ENCODE results near the gene PCDHGA3. TPM values are rescaled to one million over a fixed set of nuclear protein-coding genes. Genes with fewer than 3 reads are reported as not detected.
"Not testable (repeated sequence)": the region's sequence is repeated elsewhere in the genome, so short reads cannot be mapped to it uniquely, and the experiment has no call there.

Gene PCDHGA3
- polyA plus RNA-seq, 2 of the 4 experiments (the other 2 are of a cell fraction), result not detected

DNA sequence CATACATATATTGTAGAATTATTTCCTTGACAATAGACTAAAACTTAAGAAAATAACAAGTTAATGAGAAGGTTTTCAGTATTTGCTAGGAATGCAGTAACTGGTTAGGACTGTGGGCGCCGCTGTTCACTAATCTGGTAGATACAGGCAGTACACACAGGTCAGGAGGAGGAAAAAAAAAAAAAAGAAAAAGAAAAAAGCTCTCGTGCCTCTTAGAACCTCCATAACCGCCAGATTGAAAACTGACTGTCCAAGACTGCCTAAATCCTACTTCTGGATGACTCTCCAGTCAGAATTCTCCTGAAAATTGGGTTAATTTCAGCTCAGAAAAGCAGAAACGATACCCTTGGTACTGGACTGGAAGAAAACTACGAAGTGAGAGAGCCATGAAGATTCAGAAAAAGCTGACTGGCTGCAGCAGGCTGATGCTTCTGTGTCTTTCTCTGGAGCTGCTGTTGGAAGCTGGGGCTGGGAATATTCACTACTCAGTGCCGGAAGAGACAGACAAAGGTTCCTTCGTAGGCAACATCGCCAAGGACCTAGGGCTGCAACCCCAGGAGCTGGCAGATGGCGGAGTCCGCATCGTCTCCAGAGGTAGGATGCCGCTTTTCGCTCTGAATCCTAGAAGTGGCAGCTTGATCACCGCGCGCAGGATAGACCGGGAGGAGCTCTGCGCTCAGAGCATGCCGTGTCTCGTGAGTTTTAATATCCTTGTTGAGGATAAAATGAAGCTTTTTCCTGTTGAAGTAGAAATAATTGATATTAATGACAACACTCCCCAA, 13.1 kb upstream of the PCDHGA3 start, which contains the start of gene PCDHGA1:
TSS of gene PCDHGA1 (plus strand) at position 216 of the 782 bp plus-strand sequence.
- H3K4me3 ChIP-seq, result peak within 1 kb of the TSS; percentile 43
- H3K4me1 ChIP-seq, result no peaks in the 10 kb centered on the region
- TF ChIP-seq HOXB5 (CRISPR knock-in tag; IDR thresholded peaks at IDR 0.05) (no peak), RAD21 (conservative IDR thresholded peaks at IDR 0.05 in 1 of 2, IDR thresholded peaks at IDR 0.05 in 1 of 2) (peak in 1 of 2 experiments; percentile 44; a peak in 3 of 5 replicates)
- TF ChIP-seq, protein P1, sequence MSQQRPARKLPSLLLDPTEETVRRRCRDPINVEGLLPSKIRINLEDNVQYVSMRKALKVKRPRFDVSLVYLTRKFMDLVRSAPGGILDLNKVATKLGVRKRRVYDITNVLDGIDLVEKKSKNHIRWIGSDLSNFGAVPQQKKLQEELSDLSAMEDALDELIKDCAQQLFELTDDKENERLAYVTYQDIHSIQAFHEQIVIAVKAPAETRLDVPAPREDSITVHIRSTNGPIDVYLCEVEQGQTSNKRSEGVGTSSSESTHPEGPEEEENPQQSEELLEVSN (IDR thresholded peaks at IDR 0.05; ENCODE audit: borderline replicate concordance, low read depth), result peak; percentile 41; the same call in 1 of the 2 replicates
- TF ChIP-seq, protein P2, sequence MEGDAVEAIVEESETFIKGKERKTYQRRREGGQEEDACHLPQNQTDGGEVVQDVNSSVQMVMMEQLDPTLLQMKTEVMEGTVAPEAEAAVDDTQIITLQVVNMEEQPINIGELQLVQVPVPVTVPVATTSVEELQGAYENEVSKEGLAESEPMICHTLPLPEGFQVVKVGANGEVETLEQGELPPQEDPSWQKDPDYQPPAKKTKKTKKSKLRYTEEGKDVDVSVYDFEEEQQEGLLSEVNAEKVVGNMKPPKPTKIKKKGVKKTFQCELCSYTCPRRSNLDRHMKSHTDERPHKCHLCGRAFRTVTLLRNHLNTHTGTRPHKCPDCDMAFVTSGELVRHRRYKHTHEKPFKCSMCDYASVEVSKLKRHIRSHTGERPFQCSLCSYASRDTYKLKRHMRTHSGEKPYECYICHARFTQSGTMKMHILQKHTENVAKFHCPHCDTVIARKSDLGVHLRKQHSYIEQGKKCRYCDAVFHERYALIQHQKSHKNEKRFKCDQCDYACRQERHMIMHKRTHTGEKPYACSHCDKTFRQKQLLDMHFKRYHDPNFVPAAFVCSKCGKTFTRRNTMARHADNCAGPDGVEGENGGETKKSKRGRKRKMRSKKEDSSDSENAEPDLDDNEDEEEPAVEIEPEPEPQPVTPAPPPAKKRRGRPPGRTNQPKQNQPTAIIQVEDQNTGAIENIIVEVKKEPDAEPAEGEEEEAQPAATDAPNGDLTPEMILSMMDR (IDR thresholded peaks at IDR 0.05), result peak; percentile 58
- CTCF ChIA-PET, result interaction anchor here (0.6 to 4.9 kb wide), 24 partner anchors 8 to 360 kb away, joined by 3 to 45 read pairs (median 4); partner anchors contain the start of genes PCDHB2, PCDHB7, PCDHGA2 and PCDHGA7
- WGBS (ENCODE audit: missing lambda C conversion rate), result 9% methylated on average over 21 of the region's 21 CpGs
- ATAC-seq (peak; percentile 92 to 94), DNase-seq (ENCODE audit: low read depth in 1 of 2, low spot score in 1 of 2) (peak; percentile 57 to 74), FAIRE-seq (no peak)
- H3K4me2 ChIP-seq, result peak within 1 kb of the TSS; percentile 70
- POLR2A ChIA-PET, result interaction anchor here (0.6 to 2.6 kb wide), 4 partner anchors 10 to 233 kb away, joined by 3 to 33 read pairs (median 3); partner anchors contain the start of genes PCDHGB1 and TAF7
- H3K9me3 ChIP-seq, result peaks cover 25% of the 10 kb centered on the region; the same call in 2 of the 3 replicates
- peak within 1 kb of the TSS; percentile 44 to 80; a peak in 5 of 6 replicates for H3K27ac ChIP-seq

DNA sequence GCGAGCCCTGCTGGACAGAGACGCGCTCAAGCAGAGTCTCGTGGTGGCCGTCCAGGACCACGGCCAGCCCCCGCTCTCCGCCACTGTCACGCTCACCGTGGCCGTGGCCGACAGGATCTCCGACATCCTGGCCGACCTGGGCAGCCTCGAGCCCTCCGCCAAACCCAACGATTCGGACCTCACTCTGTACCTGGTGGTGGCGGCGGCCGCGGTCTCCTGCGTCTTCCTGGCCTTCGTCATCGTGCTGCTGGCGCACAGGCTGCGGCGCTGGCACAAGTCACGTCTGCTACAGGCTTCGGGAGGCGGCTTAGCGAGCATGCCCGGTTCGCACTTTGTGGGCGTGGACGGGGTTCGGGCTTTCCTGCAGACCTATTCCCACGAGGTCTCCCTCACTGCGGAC, 11.1 kb upstream of the PCDHGA3 start:
- peaks cover 31% of the 10 kb centered on the region; the same call in 2 of the 3 replicates for H3K9me3 ChIP-seq
- CTCF ChIA-PET, result interaction anchor here (2.2 kb wide), 1 partner anchor 235 kb away, joined by 7 read pairs; no protein-coding TSS in a partner anchor
- ATAC-seq; H3K27ac ChIP-seq; DNase-seq (ENCODE audit: low read depth in 1 of 2, low spot score in 1 of 2); FAIRE-seq; H3K4me1 ChIP-seq; H3K4me2 ChIP-seq; H3K4me3 ChIP-seq; POLR2A ChIA-PET: not testable (repeated sequence)
- WGBS (ENCODE audit: missing lambda C conversion rate), result 85% methylated on average over 28 of the region's 39 CpGs

DNA sequence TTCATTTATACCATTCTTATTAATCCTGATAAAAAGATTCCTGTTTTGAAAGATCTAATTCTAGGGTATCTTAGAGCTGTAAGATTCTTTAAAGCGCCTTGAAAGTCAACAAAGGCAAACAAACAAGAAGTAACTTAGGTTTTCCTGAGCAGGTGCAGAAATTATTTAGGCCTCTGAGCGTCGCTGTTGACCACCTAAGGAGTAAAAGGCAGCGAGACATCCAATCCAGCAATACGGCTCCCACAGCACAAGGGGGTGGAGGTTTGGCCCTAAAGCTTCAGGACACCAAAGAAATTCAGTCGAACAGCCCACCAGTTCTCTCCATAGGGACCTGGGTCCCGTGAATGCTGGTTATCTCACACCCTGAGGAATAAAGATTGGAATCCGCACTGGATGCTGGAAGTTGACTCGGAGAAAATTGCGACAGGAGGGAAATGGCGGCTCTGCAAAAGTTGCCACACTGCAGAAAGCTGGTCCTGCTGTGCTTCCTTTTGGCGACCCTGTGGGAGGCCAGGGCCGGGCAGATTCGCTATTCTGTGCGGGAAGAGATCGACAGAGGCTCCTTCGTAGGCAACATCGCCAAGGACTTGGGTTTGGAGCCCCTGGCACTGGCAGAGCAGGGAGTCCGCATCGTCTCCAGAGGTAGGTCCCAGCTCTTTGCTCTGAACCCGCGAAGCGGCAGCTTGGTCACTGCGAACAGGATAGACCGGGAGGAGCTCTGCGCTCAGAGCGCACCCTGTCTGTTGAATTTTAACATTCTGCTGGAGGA, 4.9 kb upstream of the PCDHGA3 start, which contains the start of gene PCDHGA2:
TSS of gene PCDHGA2 (plus strand) at position 223 of the 769 bp plus-strand sequence.
- Histone ChIP-seq H3K4me1 (no peaks in the 10 kb centered on the region), H3K27ac (peak within 1 kb of the TSS; percentile 59 to 70), H3K9me3 (peaks cover 37% of the 10 kb centered on the region), H3K4me3 (peak within 1 kb of the TSS; percentile 45), H3K4me2 (peak within 1 kb of the TSS; percentile 61)
- WGBS (ENCODE audit: missing lambda C conversion rate), result 27% methylated on average over 25 of the region's 27 CpGs
- FAIRE-seq (no peak), ATAC-seq (peak; percentile 54 to 87; a peak in 4 of 6 replicates), DNase-seq (ENCODE audit: low read depth in 1 of 2, low spot score in 1 of 2) (peak; percentile 24 to 74)
- ChIA-PET POLR2A (interaction anchor here (1.0 to 1.6 kb wide), 3 partner anchors 12 to 183 kb away, joined by 3 to 15 read pairs (median 6); partner anchors contain the start of genes PCDHGB1 and TAF7), CTCF (interaction anchor here (0.6 to 2.9 kb wide), 19 partner anchors 10 to 257 kb away, joined by 3 to 22 read pairs (median 5); partner anchors contain the start of genes PCDHGA1, PCDHGB1, PCDHGB4 and TAF7)
- TF ChIP-seq RFX5 (IDR thresholded peaks at IDR 0.05), result no peak
- TF ChIP-seq GATA3 (IDR thresholded peaks at IDR 0.05; ENCODE audit: borderline replicate concordance), result no peak
- TF ChIP-seq EHF (CRISPR knock-in tag; IDR thresholded peaks at IDR 0.05), result no peak
- no peak for TF ChIP-seq CBX2 (IDR thresholded peaks at IDR 0.05; ENCODE audit: borderline replicate concordance, low read depth)
- TF ChIP-seq, protein P3, sequence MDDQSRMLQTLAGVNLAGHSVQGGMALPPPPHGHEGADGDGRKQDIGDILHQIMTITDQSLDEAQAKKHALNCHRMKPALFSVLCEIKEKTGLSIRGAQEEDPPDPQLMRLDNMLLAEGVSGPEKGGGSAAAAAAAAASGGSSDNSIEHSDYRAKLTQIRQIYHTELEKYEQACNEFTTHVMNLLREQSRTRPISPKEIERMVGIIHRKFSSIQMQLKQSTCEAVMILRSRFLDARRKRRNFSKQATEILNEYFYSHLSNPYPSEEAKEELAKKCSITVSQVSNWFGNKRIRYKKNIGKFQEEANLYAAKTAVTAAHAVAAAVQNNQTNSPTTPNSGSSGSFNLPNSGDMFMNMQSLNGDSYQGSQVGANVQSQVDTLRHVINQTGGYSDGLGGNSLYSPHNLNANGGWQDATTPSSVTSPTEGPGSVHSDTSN (IDR thresholded peaks at IDR 0.05), result no peak
- TF ChIP-seq NPAS2 (CRISPR knock-in tag; IDR thresholded peaks at IDR 0.05; ENCODE audit: borderline replicate concordance), result no peak
- TF ChIP-seq RAD21 (conservative IDR thresholded peaks at IDR 0.05 in 1 of 2, IDR thresholded peaks at IDR 0.05 in 1 of 2), result peak; percentile 46 to 53; a peak in 4 of 5 replicates
- no peak for TF ChIP-seq EHMT2 (IDR thresholded peaks at IDR 0.05; ENCODE audit: low read depth)
- peak in 1 of 2 experiments; percentile 25; a peak in 1 of 4 replicates for TF ChIP-seq CEBPB (IDR thresholded peaks at IDR 0.05)
- TF ChIP-seq CHD2 (IDR thresholded peaks at IDR 0.05; ENCODE audit: low read length, partially characterized antibody), result no peak
- no peak for TF ChIP-seq ZC3H11A (IDR thresholded peaks at IDR 0.05)
- TF ChIP-seq TP53 (CRISPR knock-in tag; IDR thresholded peaks at IDR 0.05), result no peak
- TF ChIP-seq, protein P2 (IDR thresholded peaks at IDR 0.05), result peak; percentile 35; the same call in 2 of the 3 replicates
- no peak for TF ChIP-seq HDAC2 (IDR thresholded peaks at IDR 0.05)

DNA sequence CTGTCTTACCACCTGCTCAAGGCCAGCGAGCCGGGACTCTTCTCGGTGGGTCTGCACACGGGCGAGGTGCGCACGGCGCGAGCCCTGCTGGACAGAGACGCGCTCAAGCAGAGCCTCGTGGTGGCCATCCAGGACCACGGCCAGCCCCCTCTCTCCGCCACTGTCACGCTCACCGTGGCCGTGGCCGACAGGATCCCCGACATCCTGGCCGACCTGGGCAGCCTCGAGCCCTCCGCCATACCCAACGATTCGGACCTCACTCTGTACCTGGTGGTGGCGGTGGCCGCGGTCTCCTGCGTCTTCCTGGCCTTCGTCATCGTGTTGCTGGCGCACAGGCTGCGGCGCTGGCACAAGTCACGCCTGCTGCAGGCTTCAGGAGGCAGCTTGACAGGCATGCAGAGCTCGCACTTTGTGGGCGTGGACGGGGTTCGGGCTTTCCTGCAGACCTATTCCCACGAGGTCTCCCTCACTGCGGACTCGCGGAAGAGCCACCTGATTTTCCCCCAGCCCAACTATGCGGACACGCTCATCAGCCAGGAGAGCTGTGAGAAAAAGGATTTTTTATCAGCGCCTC, 2.8 kb upstream of the PCDHGA3 start:
- H3K27ac ChIP-seq; POLR2A ChIA-PET; FAIRE-seq; H3K4me1 ChIP-seq; ATAC-seq; H3K4me3 ChIP-seq; H3K4me2 ChIP-seq; DNase-seq (ENCODE audit: low read depth in 1 of 2, low spot score in 1 of 2): not testable (repeated sequence)
- peaks cover 47% of the 10 kb centered on the region for H3K9me3 ChIP-seq
- WGBS (ENCODE audit: missing lambda C conversion rate), result 76% methylated on average over 32 of the region's 45 CpGs
- CTCF ChIA-PET, result interaction anchor here (1.4 kb wide), 1 partner anchor 10 kb away, joined by 5 read pairs; the partner anchor contains the start of gene PCDHGA1

Data from A549 (cell line).